ENCODE data around the gene ENGASE. TPM values are rescaled to one million over a fixed set of nuclear protein-coding genes. Genes with fewer than 3 reads are reported as not detected.

ENGASE gene
- total RNA-seq, 1 donor from 2014 or later: 72.6 TPM

DNA sequence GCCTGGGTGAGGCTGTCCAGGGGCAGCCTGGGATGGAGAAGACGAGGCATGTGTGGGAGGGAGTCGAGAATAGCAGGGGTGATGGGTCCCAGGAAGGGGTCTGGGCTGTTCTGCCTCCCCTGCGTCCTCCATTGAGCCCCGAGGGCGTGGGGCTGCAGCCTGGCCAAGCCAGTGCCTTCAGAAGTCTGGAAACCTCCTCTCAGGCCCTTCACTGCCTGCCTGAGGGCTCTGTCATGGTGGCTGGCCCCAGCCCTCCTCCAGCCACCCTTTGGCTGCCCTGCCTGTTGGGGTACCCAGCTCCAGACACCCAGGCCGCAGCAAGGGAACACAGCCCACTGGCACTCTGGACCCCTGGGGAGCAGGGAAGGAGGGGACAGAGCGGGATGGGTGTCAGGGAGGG lies 27.6 kb downstream of the ENGASE start:
- peaks cover 21% of the 10 kb centered on the region for H3K27me3 Mint-ChIP-seq
- no peak overlapping the region for H3K4me3 Mint-ChIP-seq
- no peaks in the 10 kb centered on the region for H3K9me3 Mint-ChIP-seq
- no peak for DNase-seq (ENCODE audit: extremely low spot score, unreplicated experiment)
- H3K36me3 Mint-ChIP-seq: no peaks in the 10 kb centered on the region
- no peaks in the 10 kb centered on the region for H3K4me1 Mint-ChIP-seq (ENCODE audit: unreplicated experiment)
- H3K27ac Mint-ChIP-seq: no peak overlapping the region
- TF ChIP-seq, protein P1, sequence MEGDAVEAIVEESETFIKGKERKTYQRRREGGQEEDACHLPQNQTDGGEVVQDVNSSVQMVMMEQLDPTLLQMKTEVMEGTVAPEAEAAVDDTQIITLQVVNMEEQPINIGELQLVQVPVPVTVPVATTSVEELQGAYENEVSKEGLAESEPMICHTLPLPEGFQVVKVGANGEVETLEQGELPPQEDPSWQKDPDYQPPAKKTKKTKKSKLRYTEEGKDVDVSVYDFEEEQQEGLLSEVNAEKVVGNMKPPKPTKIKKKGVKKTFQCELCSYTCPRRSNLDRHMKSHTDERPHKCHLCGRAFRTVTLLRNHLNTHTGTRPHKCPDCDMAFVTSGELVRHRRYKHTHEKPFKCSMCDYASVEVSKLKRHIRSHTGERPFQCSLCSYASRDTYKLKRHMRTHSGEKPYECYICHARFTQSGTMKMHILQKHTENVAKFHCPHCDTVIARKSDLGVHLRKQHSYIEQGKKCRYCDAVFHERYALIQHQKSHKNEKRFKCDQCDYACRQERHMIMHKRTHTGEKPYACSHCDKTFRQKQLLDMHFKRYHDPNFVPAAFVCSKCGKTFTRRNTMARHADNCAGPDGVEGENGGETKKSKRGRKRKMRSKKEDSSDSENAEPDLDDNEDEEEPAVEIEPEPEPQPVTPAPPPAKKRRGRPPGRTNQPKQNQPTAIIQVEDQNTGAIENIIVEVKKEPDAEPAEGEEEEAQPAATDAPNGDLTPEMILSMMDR (conservative IDR thresholded peaks at IDR 0.05): no peak

DNA sequence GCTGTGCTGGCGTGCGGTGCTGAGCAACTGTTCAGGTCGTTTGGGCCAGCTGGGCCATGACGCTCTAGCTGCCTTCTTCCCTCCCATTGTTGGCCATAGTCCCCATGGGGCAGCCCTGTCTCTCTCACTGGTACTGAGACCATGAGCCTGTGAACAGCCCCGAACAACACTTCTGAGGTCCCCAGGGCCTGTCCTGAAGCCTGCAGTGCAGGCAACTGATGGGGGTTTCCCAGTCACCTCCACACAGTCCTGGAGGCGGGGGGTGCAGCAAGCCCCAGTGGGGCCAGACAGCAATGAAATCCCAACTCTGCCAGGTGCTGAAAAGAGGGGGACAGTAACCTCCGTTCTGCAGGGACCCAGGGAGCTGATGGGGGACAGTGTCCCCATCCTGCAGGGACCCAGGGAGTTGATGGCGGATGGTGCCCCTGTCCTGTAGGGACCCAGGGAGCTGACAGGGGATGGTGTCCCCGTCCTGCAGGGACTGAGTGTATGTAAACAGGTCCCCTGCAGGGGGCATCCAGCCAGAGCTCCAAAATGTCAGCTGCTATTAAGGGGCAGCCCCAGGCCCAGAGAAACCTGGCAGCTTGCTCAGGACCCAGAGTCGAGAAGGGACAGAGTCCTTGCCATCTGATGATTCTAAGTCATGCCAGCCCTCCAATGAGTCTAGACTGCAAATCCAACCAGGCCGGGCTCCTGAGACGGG lies 30.4 kb downstream of the ENGASE start:
- Mint-ChIP-seq H3K36me3 (no peaks in the 10 kb centered on the region), H3K27ac (no peak overlapping the region), H3K27me3 (peaks cover 12% of the 10 kb centered on the region), H3K9me3 (no peaks in the 10 kb centered on the region), H3K4me1 (ENCODE audit: unreplicated experiment) (no peaks in the 10 kb centered on the region), H3K4me3 (no peak overlapping the region)
- no peak for DNase-seq (ENCODE audit: extremely low spot score, unreplicated experiment)
- TF ChIP-seq, protein P1 (conservative IDR thresholded peaks at IDR 0.05): no peak

DNA sequence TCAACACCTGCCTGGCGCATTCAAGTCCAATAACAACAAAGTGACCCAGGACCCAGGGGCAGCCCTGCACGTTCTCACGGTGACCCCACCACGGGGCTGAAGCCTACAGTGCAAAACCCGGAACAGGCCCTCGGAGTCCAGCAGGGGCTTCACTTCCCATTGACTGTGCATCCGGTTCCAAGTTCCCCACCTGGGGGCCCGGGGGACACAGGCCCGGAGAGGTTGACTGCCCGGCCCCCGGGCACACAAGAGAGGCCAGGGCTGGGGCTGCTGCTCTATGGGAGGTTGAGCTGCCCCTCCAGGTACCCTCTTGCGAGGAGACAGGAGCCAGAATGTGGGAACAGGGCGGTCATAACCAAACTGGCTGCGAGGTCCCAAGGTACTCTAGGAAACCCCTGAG lies 31.3 kb downstream of the ENGASE start:
- H3K4me1 Mint-ChIP-seq (ENCODE audit: unreplicated experiment): no peaks in the 10 kb centered on the region
- peaks cover 11% of the 10 kb centered on the region for H3K27me3 Mint-ChIP-seq
- H3K9me3 Mint-ChIP-seq: no peaks in the 10 kb centered on the region
- TF ChIP-seq, protein P1 (conservative IDR thresholded peaks at IDR 0.05): no peak
- H3K4me3 Mint-ChIP-seq: no peak overlapping the region
- H3K36me3 Mint-ChIP-seq: no peaks in the 10 kb centered on the region
- no peak for DNase-seq (ENCODE audit: extremely low spot score, unreplicated experiment)
- no peak overlapping the region for H3K27ac Mint-ChIP-seq

DNA sequence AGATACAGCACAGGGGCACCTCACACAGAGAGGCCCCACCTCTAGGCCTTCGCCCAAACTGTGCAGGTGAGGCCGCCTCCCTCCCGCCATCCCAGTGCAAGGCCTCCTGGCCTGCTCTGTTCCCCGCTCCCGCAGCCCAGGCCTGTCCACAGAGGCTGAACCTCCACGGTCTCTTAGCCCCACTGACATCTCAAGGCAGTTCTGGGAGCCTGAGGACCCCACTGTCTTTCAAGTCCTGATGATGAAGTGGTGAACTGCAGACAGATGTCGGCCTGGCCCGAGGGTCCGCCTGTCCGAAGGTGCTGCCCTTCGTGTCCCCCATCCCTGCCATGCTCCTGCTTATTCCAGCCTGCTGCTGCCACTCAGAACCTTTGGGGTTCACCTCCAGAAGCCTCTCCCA lies 32.3 kb downstream of the ENGASE start:
- TF ChIP-seq, protein P1 (conservative IDR thresholded peaks at IDR 0.05): no peak
- Mint-ChIP-seq H3K27ac (no peak overlapping the region), H3K27me3 (peaks cover 12% of the 10 kb centered on the region), H3K4me3 (no peak overlapping the region), H3K36me3 (no peaks in the 10 kb centered on the region), H3K9me3 (no peaks in the 10 kb centered on the region), H3K4me1 (ENCODE audit: unreplicated experiment) (no peaks in the 10 kb centered on the region)
- no peak for DNase-seq (ENCODE audit: extremely low spot score, unreplicated experiment)

DNA sequence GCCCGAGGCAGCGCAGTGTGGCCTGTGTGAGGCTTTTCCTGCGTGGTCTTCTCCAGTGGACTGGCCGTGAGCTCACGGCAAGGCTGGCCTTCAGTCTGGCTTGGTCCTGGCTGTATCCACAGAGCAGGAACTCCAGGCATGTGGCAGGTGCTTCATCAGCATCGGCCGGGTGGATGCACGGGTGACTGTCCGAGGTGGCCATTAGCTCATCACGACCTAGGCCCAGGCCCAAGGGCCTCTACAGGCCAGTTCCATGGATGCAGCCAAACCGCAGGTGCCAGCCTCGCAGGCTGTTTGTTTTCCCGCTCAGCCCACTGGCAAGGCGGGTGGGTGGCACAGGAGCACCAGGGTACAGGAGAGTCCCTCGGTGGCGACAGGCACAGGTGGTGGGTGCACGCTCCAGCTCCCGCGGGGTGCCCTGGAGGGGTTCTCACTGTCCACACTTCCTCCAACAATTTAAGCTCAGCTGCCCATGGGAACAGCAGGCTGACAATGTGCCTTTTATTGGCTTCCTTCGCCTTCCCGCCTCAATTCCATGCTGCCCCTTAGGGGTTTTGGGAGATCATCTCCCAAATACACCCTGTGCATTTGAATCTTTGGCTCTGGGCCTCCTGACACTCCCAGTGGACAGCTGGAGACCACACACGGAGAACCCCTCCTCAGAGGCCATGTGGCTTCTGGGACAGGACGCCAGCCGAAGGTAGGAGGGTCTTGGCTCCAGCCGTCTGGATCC lies 33.0 kb downstream of the ENGASE start:
- H3K4me1 Mint-ChIP-seq (ENCODE audit: unreplicated experiment): no peaks in the 10 kb centered on the region
- H3K9me3 Mint-ChIP-seq: no peaks in the 10 kb centered on the region
- H3K27me3 Mint-ChIP-seq: peaks cover 12% of the 10 kb centered on the region
- H3K36me3 Mint-ChIP-seq: no peaks in the 10 kb centered on the region
- H3K27ac Mint-ChIP-seq: no peak overlapping the region
- no peak overlapping the region for H3K4me3 Mint-ChIP-seq
- DNase-seq (ENCODE audit: extremely low spot score, unreplicated experiment): no peak
- TF ChIP-seq, protein P1 (conservative IDR thresholded peaks at IDR 0.05): no peak
